GM18499 (cell line): ENCODE data around the gene FFAR1.

ENCODE experiments used
- ATAC-seq: cut with Tn5 transposase; IDR thresholded peaks from one replicate; pipeline ENCODE4 v1.9.1; 2021; ENCODE audit warnings: moderate number of reproducible peaks; ENCODE audit not compliant: insufficient read depth, unreplicated experiment

The FFAR1 gene

DNA sequence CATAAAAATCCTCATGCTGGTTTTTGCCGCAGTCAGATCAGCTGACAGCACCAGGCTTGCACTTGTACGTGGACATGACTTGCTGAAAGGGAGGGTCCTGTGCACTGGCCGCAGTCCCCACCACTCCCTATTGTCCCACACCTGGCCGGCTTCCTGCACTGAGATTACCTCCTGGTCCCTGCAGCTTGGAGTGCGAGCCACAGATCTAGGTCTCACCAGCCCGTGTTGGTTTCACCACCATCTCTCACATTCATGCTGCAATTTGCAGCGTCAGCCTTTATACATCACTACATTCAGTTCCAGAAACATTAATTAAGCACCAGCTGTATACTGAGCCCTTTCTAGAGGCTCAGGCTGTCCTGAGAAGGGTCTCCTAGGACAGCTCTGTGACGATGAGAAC lies 33.7 kb upstream of the FFAR1 start:
- ATAC-seq, result no peak

DNA sequence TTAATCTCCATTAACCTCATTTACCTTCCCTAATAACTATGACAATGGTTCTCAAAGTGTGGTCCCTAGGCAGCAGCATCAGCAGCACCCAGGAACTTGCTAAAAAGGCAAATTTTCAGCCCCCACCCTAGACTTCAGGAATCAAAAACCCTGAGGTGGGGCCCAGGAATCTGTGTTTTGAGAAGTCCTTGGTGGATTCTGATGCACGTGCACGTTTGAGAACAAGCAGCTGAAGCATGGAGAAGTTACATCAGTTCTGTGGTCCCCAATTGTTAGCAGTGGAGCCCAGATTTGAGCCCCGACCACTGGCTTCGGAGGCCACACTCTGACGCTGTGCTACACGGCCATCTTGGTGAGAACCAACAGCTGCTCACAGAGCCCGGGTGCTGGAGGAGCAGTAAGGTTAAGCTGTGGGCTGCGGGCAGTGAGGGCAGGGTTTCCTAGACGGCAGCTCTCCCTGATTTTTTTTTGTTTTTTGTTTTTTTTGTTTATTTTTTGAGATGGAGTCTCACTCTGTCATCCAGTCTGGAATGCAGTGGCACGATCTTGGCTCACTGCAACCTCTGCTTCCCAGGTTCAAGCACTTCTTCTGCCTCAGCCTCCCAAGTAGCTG lies 32.7 kb upstream of the FFAR1 start:
- ATAC-seq, result no peak

DNA sequence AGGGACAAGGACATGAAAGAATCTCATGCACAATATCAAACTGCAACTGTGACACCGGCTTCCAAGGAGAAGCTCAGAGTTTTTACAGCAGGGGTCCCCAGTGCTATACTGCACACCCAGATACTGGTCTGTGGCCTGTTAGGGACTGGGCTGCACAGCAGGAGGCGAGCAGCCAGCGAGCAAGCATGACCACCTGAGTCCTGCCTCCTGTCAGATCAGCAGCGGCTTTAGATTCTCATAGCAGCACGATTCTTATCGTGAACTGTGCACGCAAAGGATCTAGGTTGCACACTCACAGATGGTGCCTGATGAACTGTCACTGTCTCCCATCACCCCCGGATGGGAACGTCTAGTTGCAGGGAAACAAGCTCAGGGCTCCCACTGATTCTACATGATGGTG lies 31.8 kb upstream of the FFAR1 start:
- ATAC-seq, result no peak

DNA sequence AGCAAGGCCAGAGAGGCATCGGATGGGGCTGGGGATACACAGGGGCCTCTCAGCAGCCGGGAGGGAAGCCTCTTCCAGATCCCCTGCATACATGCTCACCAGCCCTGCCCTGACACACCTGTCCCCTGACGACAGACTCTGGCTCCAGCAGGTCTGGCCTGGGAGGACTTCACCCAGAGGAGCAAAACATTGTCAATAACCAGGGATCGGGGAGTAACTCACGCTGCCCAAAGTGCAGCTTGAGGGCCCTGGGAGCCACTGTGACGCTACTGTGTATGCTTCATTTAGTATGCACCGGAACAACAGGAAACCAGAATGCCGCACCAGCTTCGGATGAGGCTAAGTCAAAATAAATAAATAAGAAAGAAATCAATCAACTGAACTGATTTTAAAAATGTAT lies 31.1 kb upstream of the FFAR1 start:
- ATAC-seq, result no peak

DNA sequence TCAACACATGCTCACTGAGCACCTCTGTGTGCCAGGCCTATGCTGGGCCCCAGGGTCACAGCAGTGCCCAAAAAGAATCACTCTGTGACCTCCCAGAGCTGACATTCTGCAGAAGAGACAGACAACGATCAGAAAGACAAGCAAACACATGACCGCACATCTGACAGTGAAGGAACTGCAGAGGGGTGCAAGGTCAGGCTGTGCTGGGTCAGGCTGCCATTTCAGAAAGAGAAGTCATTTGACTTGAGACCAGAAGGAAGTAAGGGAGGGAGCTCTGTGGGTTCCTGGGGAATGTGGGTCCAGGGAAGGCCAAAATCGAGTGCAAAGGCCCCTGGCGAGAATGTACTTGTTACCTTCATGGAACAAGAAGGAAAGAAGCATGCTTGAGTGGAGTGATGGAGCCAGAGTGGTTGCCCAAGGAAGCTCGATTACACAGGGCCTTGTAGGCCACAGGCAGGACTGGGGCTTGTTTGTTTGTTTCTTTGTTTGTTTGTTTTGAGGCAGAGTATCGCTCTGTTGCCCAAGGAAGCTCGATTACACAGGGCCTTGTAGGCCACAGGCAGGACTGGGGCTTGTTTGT lies 30.1 kb upstream of the FFAR1 start:
- ATAC-seq, result no peak

DNA sequence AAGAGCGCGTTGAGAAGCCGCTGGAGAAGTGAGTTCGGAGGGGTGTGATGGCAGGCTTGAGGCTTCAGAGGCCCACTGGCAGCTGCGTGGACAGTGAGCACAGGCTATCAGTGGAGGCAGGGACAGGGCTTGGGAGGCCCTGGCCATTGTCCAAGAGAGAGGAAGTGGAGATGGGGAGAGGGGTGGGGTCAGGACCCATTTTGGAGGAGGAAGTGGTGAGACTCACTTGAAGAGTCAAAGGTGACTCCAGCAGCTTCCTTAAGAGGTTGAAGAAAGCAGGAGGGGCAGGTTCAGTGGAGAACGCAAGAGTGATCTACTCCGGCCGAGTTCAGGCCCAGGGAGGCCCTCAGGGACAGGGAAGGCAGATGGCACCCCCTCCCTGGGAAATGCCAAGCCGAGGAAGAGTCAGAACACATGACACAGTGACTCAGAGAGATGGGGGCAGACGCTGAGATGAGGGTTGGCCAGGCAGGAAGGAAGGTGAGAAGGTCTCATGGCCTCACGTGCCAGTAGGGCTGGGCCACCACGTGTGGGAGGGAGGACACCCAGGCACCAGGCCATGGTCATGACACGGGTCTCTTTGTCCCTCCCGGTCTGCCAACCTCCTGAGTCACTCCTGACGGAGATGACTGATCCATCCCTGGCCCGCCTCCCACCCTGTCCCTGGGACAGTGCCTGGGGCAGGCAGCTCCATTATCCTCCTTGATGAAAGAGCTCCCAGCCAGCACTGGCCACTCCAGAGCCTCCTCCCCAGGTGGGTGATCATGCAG lies 28.8 kb upstream of the FFAR1 start:
- no peak for ATAC-seq

DNA sequence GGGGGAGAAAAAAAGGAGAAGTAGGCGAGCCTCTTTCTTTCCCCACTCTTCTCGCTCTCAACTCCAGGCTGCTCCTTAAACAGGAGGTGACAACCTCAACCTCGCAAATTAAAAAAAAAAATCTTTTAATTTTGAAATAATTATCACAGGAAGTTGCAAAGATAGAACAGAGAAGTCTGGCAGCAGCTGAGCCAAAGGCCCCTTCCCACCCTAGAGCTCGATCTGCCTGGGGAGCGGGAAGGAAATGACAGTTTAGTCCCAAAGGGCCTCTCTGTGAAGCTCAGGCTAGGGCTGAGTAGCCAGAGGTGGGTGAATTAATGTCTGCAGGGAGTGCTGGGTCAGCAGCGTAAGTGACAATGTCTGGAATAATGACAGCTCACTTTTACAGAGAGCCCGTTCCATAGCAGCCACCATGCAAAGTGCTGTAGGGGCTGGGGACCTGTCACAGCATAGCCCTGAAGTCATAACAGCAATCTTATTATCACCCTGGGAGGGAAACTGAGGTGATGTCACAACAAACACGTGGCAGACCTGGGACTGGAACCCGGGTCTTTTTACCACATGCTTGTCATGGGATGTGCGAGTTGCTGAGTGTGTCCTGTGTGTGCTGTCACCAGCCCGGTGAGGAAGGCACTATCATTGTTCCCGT lies 27.5 kb upstream of the FFAR1 start:
- ATAC-seq, result no peak

DNA sequence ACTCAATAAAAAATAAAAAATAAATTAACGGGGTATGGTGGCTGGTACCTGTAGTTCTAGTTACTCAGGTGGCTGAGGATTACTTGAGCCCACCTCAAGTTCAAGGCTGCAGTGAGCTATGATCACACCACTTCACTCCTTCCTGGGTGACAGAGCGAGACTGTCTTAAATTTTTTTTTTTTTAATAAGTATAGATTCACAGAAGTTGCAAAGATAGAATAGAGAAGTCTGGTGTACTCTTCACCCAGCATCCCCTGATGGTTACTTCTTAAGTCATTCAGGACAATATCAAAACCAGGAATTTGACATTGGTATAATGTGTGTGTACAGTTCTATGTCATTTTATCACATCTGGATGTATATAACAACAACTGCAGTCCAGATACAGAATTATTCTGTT lies 26.4 kb upstream of the FFAR1 start:
- no peak for ATAC-seq

DNA sequence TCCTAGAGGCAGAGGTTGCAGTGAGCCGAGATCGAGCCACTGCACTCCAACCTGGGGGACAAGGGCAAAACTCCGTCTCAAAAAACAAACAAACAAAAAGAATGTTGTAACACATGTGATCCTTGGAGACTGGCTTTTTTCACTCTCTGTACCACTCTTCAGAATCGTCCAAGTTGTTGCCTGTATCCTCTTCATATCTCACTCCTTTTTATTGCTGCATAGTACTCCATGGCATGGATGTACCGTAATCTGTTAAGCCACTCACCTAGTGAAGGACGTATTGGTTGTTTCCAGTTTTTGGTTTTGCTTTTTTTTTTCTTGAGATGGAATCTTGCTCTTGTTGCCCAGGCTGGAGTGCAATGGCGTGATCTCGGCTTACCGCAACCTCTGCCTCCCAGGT lies 25.7 kb upstream of the FFAR1 start:
- ATAC-seq, result no peak

DNA sequence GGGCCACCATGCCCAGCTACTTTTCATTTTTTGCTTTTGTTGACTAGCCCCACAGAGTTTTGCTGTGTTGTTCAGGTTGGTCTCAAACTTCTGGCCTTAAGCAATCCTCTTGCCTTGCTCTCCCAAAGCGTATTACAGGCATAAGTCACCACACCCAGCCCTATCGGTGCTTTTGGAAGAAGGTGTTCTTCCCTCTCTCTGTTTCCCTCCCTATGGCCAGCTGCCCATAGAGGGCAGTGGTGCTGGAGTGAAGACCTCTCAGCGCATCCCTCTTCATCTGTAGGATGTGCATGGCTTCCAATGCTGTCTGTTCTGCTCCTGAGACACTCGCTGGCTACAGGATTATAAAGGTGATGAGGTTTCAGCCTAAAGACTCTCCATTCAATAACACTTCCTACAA lies 20.1 kb upstream of the FFAR1 start:
- no peak for ATAC-seq

DNA sequence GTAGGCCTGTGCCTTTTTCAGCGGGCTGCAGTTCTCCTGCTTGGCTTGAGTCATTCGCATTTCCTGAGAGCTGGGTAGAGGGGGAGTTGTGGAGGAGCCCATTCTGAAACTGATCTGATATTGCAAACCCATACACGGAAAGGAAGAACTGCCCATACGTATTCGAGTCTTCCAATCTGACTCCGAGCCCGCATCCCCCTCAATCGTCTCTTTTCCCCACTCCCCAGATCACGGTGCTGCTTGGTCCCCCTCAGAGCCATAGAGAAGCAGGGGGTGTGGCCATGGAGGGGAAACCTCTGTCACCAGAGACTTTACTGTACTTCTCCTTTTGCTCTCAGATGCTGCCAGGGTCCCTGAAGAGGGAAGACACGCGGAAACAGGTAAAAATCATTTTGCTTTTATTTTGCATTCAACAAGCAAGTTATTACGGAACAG lies 18.8 kb upstream of the FFAR1 start, which contains the start of gene CD22:
TSS of gene CD22 (plus strand) at position 337 of the 435 bp plus-strand sequence. CDS start 2,854 bp downstream, outside the sequence.
- ATAC-seq, result no peak

DNA sequence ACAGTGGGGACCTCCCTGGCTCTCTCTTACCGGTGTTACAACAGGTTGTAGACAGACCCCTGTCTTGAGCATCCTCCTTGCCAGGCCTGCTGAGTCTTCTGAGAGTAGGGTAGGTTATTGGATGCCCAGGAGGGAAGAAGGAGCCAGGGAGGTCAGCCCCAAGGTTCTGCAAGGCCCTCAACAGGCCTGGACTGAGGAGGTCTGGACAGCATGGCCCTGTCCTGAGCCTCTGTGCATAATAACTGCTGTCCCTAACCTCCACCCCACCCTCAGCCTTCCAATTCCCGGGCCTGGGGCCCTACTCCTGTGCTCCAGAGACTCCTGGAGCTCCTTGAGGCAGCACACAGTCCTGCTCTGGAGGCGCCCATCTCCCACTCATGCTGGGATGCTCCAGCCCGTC lies 18.4 kb upstream of the FFAR1 start:
- no peak for ATAC-seq

DNA sequence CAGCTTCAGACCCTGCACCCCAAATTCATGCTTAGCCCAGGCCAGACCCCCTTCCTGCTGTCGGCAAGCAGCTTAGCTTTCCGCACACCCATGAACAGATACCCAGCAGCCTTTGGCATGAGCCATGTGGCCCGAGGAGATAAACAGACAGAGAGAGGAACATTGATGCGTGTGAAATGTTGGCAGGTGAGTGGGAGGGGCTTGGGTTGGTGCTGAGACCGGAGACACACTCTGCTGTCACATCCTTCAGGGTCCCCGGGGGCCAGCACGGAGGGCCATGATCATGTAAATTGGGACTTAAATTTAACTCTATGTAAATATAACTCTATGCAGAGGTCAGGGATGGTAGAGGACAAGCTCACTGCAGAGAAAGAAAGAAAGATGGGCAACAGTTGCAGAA lies 17.2 kb upstream of the FFAR1 start:
- no peak for ATAC-seq

DNA sequence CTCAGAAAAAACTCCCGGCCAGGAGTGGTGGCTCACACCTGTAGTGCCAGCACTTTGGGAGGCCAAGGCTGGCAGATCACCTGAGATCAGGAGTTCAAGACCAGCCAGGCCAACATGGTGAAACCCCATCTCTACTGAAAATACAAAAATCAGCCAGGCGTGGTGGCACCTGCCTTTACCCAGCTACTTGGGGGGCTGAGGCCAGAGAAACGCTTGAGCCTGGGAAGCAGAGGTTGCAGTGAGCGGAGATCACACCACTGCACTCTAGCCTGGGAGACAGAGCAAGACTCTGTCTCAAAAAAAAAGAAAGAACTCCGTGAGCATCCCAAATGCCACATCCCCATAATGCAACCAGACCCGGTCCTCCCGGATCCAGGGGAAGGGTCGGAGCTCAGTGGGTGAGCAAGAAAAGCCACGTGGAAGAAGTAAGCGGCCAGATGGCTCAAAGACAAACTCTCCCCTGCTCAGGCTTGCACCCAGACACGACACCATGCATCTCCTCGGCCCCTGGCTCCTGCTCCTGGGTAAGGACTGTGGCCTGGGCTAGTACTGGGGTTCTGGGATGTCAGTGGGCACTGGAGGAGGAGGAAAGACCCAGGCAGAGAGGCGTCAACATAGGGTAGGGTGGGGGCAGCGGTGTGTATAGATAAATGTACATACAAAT lies 16.0 kb upstream of the FFAR1 start:
- ATAC-seq, result no peak

DNA sequence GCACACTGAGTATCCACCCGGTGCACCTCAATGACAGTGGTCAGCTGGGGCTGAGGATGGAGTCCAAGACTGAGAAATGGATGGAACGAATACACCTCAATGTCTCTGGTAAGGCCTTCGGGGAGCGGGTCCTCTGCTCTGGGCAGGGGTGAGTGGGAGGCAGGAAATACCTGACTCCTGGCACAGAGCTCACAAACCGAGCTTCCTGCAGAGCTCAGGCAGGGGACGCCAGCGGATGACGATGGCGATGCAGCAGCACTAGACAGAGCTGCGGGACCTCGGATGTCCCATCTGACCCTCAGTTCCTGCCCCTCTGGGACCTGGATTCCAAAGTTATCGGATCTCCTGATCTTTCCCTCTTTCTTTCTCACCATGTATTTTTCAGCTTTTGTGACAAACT lies 14.9 kb upstream of the FFAR1 start:
- no peak for ATAC-seq

DNA sequence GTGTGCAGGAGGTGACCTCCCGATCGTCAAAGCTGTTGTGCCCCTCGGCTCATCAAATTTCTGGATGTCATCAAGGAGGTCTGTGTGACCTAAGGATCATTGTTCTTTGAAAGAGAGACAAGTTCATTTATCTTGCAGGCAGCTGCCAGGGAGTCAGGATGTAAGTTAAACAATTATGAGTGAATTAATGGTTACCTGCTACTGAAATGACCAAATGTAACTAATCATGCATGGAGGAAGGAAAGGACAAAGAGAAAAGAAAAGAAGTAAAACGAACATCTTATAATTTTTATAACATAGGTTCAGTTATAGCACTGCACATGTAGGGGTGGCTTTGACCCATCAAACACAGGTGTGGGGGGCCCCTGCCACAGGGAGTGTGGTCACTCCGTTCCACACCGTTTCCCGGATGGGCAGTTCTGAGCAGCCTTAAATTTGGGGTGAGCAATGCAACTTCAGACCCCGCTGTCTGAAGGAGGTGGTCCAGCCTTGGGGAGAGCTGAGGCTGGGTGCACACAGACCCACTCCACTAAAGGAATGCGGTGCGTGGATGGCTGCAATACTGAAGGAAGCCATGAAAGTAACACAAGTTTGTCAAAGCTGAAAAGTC lies 13.5 kb upstream of the FFAR1 start:
- ATAC-seq, result no peak

DNA sequence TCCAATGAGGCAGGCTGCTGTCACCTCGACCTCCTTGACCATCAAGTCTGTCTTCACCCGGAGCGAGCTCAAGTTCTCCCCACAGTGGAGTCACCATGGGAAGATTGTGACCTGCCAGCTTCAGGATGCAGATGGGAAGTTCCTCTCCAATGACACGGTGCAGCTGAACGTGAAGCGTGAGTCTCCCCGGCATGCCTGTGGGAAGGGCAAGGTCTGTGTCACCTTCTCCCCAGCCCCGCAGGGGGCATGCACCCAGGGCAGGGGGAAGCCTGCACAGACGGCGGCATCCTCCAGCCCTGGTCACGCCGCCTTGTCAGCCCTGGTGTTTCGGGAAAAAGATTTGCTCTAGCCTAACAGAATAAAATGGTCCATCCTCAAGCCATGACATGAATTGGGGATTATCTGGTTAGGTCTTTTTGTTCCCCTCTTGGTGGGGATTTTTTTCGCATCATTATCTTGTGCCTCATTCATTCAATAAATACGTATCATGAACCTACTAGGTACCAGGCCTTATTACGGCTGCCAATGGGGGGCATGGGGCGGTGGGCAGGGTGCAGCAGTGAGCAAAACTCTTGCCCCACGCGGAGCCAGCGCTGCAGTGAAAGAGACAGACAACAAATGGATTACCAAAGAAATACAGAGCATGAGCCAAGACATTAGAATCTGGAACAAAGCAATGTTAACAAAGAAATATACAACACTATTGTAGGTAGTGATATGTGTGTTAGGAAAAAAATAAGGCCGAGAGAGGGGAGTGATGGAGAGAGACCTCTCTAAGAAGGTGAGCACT lies 11.3 kb upstream of the FFAR1 start:
- no peak for ATAC-seq

DNA sequence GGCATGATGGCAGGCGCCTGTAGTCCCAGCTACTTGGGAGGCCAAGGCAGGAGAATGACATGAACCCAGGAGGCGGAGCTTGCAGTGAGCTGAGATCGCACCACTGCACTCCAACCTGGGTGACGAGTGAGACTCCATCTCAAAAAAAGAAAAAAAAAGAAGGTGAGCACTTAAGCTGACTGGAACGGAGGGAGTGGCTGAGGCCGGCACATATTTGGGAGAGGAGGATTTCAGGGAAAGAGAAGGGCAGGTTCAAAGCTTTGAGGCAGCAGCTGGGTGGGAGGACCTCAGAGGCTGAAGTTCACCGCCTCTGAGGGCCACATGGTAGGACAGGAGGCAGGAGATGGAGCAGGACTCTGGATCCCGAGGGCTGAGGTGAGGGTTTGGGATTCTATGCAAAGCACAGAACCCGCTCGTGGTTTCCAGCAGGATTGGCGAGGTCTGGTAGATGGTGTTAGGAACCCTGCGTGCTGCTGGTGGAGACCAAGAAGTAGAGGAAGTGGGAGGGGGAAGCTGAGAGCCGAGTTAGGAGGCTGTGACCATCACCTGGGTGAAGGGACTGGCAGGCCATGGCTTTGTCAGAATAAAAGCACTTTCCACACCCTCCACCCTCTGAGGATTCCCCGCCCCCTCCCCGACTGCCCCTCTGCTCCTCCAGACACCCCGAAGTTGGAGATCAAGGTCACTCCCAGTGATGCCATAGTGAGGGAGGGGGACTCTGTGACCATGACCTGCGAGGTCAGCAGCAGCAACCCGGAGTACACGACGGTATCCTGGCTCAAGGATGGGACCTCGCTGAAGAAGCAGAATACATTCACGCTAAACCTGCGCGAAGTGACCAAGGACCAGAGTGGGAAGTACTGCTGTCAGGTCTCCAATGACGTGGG lies 10.4 kb upstream of the FFAR1 start:
- no peak for ATAC-seq

DNA sequence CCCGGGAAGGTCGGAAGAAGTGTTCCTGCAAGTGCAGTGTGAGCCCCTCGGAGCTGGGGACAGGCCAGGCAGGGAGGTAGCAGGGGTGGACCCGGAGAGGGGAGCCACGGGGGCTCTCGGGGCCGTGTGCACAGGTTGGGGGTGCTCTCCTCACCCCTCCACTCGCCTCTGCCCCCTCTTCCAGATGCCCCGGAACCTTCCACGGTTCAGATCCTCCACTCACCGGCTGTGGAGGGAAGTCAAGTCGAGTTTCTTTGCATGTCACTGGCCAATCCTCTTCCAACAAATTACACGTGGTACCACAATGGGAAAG lies 9.8 kb upstream of the FFAR1 start:
- ATAC-seq, result no peak
